GM18505 (cell line): ENCODE data around the gene KCNK3.
"Not testable (repeated sequence)": the region's sequence is repeated elsewhere in the genome, so short reads cannot be mapped to it uniquely, and the experiment has no call there.

Experiments used
- ATAC-seq: cut with Tn5 transposase; IDR thresholded peaks from one replicate; pipeline ENCODE4 v1.9.1; 2021; ENCODE audit not compliant: unreplicated experiment
- POLR2A ChIP-seq: IDR thresholded peaks from 4 replicates; pipeline ENCODE4 v1.6.1; 2011; ENCODE audit warnings: borderline replicate concordance; ENCODE audit not compliant: insufficient read depth, insufficient read length; ENCODE audit errors: extremely low read depth

KCNK3 gene

GRCh38 chr2:26653207-26654060, 39.1 kb upstream of the KCNK3 start:
- TF ChIP-seq POLR2A, result no peak
- ATAC-seq, result no peak

- TF ChIP-seq POLR2A, result no peak
- no peak for ATAC-seq
These were observed 38.5 kb upstream of the KCNK3 start for GRCh38 chr2:26654061-26654340.

- not testable (repeated sequence) for ATAC-seq
These were observed 37.4 kb upstream of the KCNK3 start for GRCh38 chr2:26655120-26655519.

- ATAC-seq, result no peak
These were observed 36.8 kb upstream of the KCNK3 start for GRCh38 chr2:26655611-26656195.

GRCh38 chr2:26657265-26657664, 35.3 kb upstream of the KCNK3 start:
- no peak for ATAC-seq
- TF ChIP-seq POLR2A, result no peak

More at GRCh38 chr2:26655611-26656195, 36.8 kb upstream of the KCNK3 start:
- no peak for TF ChIP-seq POLR2A

- TF ChIP-seq POLR2A, result no peak
- no peak for ATAC-seq
These were observed 33.7 kb upstream of the KCNK3 start for GRCh38 chr2:26658691-26659346.

GRCh38 chr2:26660363-26660962, 32.1 kb upstream of the KCNK3 start:
- TF ChIP-seq POLR2A, result no peak
- no peak for ATAC-seq

GRCh38 chr2:26665296-26665695, 27.2 kb upstream of the KCNK3 start:
- not testable (repeated sequence) for ATAC-seq

GRCh38 chr2:26666671-26667070, 25.9 kb upstream of the KCNK3 start:
- no peak for TF ChIP-seq POLR2A
- no peak for ATAC-seq

GRCh38 chr2:26668041-26668440, 24.5 kb upstream of the KCNK3 start:
- no peak for TF ChIP-seq POLR2A
- no peak for ATAC-seq

- no peak for ATAC-seq
These were observed 23.4 kb upstream of the KCNK3 start for GRCh38 chr2:26668856-26669750.

GRCh38 chr2:26670171-26670570, 22.4 kb upstream of the KCNK3 start:
- no peak for TF ChIP-seq POLR2A
- ATAC-seq, result no peak

More at GRCh38 chr2:26668856-26669750, 23.4 kb upstream of the KCNK3 start:
- no peak for TF ChIP-seq POLR2A

GRCh38 chr2:26670931-26671460, 21.5 kb upstream of the KCNK3 start:
- no peak for TF ChIP-seq POLR2A
- no peak for ATAC-seq
